SK-N-SH treated with all-trans-retinoic acid at 6 μM for 48 hours (cell line): Measurements from ENCODE around the gene GATC.
"Not testable (repeated sequence)": the region's sequence is repeated elsewhere in the genome, so short reads cannot be mapped to it uniquely, and the experiment has no call there.

Experiments used
- ATAC-seq: fragments of 200-7000 bp; cut with Tn5 transposase; 3 replicates; pipeline ENCODE4 v1.9.1; 2020; ENCODE audit warnings: mild to moderate bottlenecking, moderate library complexity
- BACH2 ChIP-seq: fragments of 250-450 bp; sonication (Bioruptor Pico); IDR thresholded peaks from 2 replicates; pipeline ENCODE4 v1.9.0; 2021; ENCODE audit warnings: mild to moderate bottlenecking, borderline replicate concordance
- CREB5 ChIP-seq: fragments of 250-450 bp; sonication (Bioruptor Pico); IDR thresholded peaks from 2 replicates; pipeline ENCODE4 v1.5.1; 2020; ENCODE audit warnings: low read depth, mild to moderate bottlenecking, moderate library complexity
- CSDC2 ChIP-seq: fragments of 250-450 bp; sonication (Bioruptor Pico); IDR thresholded peaks from 2 replicates; pipeline ENCODE4 v1.5.0; 2020; ENCODE audit warnings: mild to moderate bottlenecking, moderate library complexity
- ESRRG ChIP-seq: fragments of 250-450 bp; sonication (Bioruptor Pico); IDR thresholded peaks from 2 replicates; pipeline ENCODE4 v1.6.1; 2021; ENCODE audit warnings: mild to moderate bottlenecking
- OSR1 ChIP-seq: fragments of 250-450 bp; sonication (Bioruptor Pico); IDR thresholded peaks from 2 replicates; pipeline ENCODE4 v1.8.0; 2022; ENCODE audit warnings: moderate library complexity, mild to moderate bottlenecking, inconsistent platforms
- PATZ1 ChIP-seq: fragments of 250-450 bp; sonication (Bioruptor Pico); IDR thresholded peaks from 2 replicates; pipeline ENCODE4 v1.8.0; 2020; ENCODE audit warnings: mild to moderate bottlenecking, moderate library complexity, borderline replicate concordance
- PPARA ChIP-seq: fragments of 250-450 bp; sonication (Bioruptor Pico); IDR thresholded peaks from 2 replicates; pipeline ENCODE4 v1.5.0; 2020; ENCODE audit warnings: mild to moderate bottlenecking, borderline replicate concordance
- RARB ChIP-seq: fragments of 250-450 bp; sonication (Bioruptor Pico); IDR thresholded peaks from 2 replicates; pipeline ENCODE4 v1.8.0; 2021; ENCODE audit warnings: mild to moderate bottlenecking, moderate library complexity
- SNAI2 ChIP-seq: fragments of 250-450 bp; sonication (Bioruptor Pico); IDR thresholded peaks from 2 replicates; pipeline ENCODE4 v1.5.0; 2020; ENCODE audit warnings: mild to moderate bottlenecking, moderate library complexity
- TCF4 ChIP-seq: fragments of 250-450 bp; sonication (Bioruptor Pico); IDR thresholded peaks from 2 replicates; pipeline ENCODE4 v1.8.0; 2021; ENCODE audit warnings: mild to moderate bottlenecking, moderate library complexity, borderline replicate concordance
- TOX ChIP-seq: fragments of 250-450 bp; sonication (Bioruptor Pico); IDR thresholded peaks from 2 replicates; pipeline ENCODE4 v1.8.0; 2021; ENCODE audit warnings: mild to moderate bottlenecking, moderate library complexity, borderline replicate concordance
- ZC3H10 ChIP-seq: fragments of 250-450 bp; sonication (Bioruptor Pico); IDR thresholded peaks from 2 replicates; pipeline ENCODE4 v1.5.1; 2021; ENCODE audit warnings: mild to moderate bottlenecking, moderate library complexity
- ZFP3 ChIP-seq: fragments of 250-450 bp; sonication (Bioruptor Pico); IDR thresholded peaks from 2 replicates; pipeline ENCODE4 v1.5.0; 2020; ENCODE audit warnings: mild to moderate bottlenecking, moderate library complexity
- ZNF565 ChIP-seq: fragments of 450-650 bp; formaldehyde crosslinking; conservative IDR thresholded peaks from 2 replicates; pipeline ENCODE4 v1.5.0; 2020; ENCODE audit warnings: low read depth, mild to moderate bottlenecking, moderate library complexity
- ZNF70 ChIP-seq: fragments of 450-650 bp; formaldehyde crosslinking; IDR thresholded peaks from 2 replicates; pipeline ENCODE4 v1.5.0; 2020; ENCODE audit warnings: mild to moderate bottlenecking, moderate library complexity
- ZNF8 ChIP-seq: fragments of 450-650 bp; formaldehyde crosslinking; IDR thresholded peaks from 2 replicates; pipeline ENCODE4 v1.5.0; 2020; ENCODE audit warnings: mild to moderate bottlenecking, moderate library complexity
- TF ChIP-seq, protein P1 (sequence below): fragments of 250-450 bp; sonication (Bioruptor Pico); IDR thresholded peaks from 2 replicates; pipeline ENCODE4 v1.5.0; 2020; ENCODE audit warnings: mild to moderate bottlenecking, moderate library complexity
- TF ChIP-seq, protein P2 (sequence below): fragments of 250-450 bp; sonication (Bioruptor Pico); IDR thresholded peaks from 2 replicates; pipeline ENCODE4 v1.8.0; 2021; ENCODE audit warnings: low read depth, mild to moderate bottlenecking, moderate library complexity, borderline replicate concordance

The GATC gene

DNA sequence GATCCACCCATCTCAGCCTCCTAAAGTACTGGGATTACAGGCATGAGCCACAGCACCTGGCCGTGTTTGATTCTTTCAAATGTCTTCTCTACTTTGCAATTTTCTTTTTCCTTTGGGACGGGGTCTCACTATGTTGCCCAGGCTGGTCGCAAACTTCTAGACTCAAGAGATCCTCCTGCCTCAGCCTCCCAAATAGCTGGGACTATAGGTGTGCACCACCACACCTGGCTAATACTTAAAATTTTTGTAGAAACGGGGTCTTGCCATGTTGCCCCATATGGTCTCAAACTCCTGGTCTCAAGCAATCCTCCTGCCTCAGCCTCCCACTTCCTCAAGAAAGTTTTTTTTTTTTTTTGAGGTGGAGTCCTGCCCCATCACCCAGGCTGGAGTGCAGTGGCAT is 1.7 kb downstream of the GATC start (continued):
- TF ChIP-seq, protein P1, sequence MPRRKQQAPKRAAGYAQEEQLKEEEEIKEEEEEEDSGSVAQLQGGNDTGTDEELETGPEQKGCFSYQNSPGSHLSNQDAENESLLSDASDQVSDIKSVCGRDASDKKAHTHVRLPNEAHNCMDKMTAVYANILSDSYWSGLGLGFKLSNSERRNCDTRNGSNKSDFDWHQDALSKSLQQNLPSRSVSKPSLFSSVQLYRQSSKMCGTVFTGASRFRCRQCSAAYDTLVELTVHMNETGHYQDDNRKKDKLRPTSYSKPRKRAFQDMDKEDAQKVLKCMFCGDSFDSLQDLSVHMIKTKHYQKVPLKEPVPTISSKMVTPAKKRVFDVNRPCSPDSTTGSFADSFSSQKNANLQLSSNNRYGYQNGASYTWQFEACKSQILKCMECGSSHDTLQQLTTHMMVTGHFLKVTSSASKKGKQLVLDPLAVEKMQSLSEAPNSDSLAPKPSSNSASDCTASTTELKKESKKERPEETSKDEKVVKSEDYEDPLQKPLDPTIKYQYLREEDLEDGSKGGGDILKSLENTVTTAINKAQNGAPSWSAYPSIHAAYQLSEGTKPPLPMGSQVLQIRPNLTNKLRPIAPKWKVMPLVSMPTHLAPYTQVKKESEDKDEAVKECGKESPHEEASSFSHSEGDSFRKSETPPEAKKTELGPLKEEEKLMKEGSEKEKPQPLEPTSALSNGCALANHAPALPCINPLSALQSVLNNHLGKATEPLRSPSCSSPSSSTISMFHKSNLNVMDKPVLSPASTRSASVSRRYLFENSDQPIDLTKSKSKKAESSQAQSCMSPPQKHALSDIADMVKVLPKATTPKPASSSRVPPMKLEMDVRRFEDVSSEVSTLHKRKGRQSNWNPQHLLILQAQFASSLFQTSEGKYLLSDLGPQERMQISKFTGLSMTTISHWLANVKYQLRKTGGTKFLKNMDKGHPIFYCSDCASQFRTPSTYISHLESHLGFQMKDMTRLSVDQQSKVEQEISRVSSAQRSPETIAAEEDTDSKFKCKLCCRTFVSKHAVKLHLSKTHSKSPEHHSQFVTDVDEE (CRISPR knock-in tag): no peak
- TF ChIP-seq ZFP3: no peak

DNA sequence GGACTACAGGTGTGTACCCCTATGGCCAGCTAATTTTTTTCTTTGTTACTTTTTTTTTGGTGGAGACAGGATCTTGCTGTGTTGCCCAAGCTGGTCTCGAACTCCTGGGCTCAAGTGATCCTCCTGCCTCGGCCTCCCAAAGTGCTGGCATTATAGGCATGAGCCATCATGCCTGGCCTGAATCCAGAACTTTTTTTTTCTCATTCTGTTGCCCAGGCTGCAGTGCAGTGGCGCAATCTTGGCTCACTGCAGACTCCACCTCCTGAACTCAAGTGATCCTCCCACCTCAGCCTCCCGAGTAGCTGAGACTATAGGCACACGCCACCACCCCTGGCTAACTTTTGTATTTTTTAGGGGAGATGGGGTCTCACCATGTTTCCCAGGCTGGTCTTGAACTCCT is 6.3 kb downstream of the GATC start:
- ATAC-seq: not testable (repeated sequence)

- no peak for ATAC-seq
These were observed 7.0 kb downstream of the GATC start for GRCh38 chr12:120453060-120453750.

GRCh38 chr12:120453977-120454376 is 7.7 kb downstream of the GATC start:
- TF ChIP-seq ESRRG (CRISPR knock-in tag) (no peak), PATZ1 (CRISPR knock-in tag) (no peak), RARB (CRISPR knock-in tag) (no peak), CREB5 (no peak), SNAI2 (no peak), TCF4 (no peak), ZNF8 (CRISPR knock-in tag) (no peak), CSDC2 (CRISPR knock-in tag) (no peak), OSR1 (no peak), ZNF70 (CRISPR knock-in tag) (no peak), PPARA (CRISPR knock-in tag) (no peak), ZFP3 (no peak), ZNF565 (CRISPR knock-in tag) (no peak), BACH2 (CRISPR knock-in tag) (no peak)
- TF ChIP-seq, protein P1 (CRISPR knock-in tag): no peak
- TF ChIP-seq, all 23 proteins: peak for 0
- peak; percentile 82 for ATAC-seq

More at GRCh38 chr12:120453060-120453750, 7.0 kb downstream of the GATC start:
- TF ChIP-seq BACH2 (CRISPR knock-in tag) (no peak), ZC3H10 (CRISPR knock-in tag) (no peak), OSR1 (no peak), ZNF565 (CRISPR knock-in tag) (no peak), CSDC2 (CRISPR knock-in tag) (no peak), PATZ1 (CRISPR knock-in tag) (no peak), TOX (no peak)
- TF ChIP-seq, protein P2, sequence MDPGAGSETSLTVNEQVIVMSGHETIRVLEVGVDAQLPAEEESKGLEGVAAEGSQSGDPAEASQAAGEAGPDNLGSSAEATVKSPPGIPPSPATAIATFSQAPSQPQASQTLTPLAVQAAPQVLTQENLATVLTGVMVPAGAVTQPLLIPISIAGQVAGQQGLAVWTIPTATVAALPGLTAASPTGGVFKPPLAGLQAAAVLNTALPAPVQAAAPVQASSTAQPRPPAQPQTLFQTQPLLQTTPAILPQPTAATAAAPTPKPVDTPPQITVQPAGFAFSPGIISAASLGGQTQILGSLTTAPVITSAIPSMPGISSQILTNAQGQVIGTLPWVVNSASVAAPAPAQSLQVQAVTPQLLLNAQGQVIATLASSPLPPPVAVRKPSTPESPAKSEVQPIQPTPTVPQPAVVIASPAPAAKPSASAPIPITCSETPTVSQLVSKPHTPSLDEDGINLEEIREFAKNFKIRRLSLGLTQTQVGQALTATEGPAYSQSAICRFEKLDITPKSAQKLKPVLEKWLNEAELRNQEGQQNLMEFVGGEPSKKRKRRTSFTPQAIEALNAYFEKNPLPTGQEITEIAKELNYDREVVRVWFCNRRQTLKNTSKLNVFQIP (CRISPR knock-in tag): no peak
